WTC11 (cell line): ENCODE results near the gene TMEFF1. TPM values are rescaled to one million over a fixed set of nuclear protein-coding genes. Genes with fewer than 3 reads are reported as not detected.

Experiments
- ATAC-seq: fragments of 200-7000 bp; cut with Tn5 transposase; 2 replicates; pipeline ENCODE4 v1.10.0; 2021; ENCODE audit warnings: mild to moderate bottlenecking, moderate library complexity
- CTCF ChIA-PET: fragments of 300-600 bp; sonication (Branson Sonifier 250); formaldehyde crosslinking; loops from one replicate; lab custom pipeline; 2021; ENCODE audit warnings: antibody characterized with exemption; lab: Charles Lee
- POLR2A ChIA-PET: fragments of 350-600 bp; sonication (Branson Sonifier 250); formaldehyde crosslinking; loops from one replicate; lab custom pipeline; 2021; ENCODE audit warnings: antibody characterized with exemption; lab: Charles Lee
- DNase-seq: peaks from one replicate; pipeline ENCODE4 v3.0.0; 2021; ENCODE audit warnings: low spot score
- H3K27ac Mint-ChIP-seq: 2 replicates; pipeline ENCODE4 v1.8.0; 2021; ENCODE audit warnings: mixed read lengths
- H3K27me3 Mint-ChIP-seq: 2 replicates; pipeline ENCODE4 v1.8.0; 2021; ENCODE audit warnings: low read depth, mild to moderate bottlenecking, moderate library complexity, mixed read lengths
- H3K36me3 Mint-ChIP-seq: 2 replicates; pipeline ENCODE4 v1.8.0; 2021; ENCODE audit warnings: mixed read lengths
- H3K4me1 Mint-ChIP-seq: 2 replicates; pipeline ENCODE4 v1.8.0; 2022; ENCODE audit warnings: mixed read lengths
- H3K4me3 Mint-ChIP-seq: 2 replicates; pipeline ENCODE4 v1.8.0; 2021; ENCODE audit warnings: mild to moderate bottlenecking, moderate library complexity, mixed read lengths
- H3K9me3 Mint-ChIP-seq: 2 replicates; pipeline ENCODE4 v1.8.0; 2021; ENCODE audit warnings: mixed read lengths
- EMX1 ChIP-seq: fragments of 250-450 bp; sonication (Bioruptor Pico); IDR thresholded peaks from 2 replicates; pipeline ENCODE4 v1.8.0; 2021; ENCODE audit warnings: mild to moderate bottlenecking
- ETV6 ChIP-seq: sonication (generic); formaldehyde crosslinking; IDR thresholded peaks from 2 replicates; pipeline ENCODE4 v1.8.1; 2022; ENCODE audit warnings: mild to moderate bottlenecking, missing genetic modification reagents
- FOXK1 ChIP-seq: sonication (generic); formaldehyde crosslinking; IDR thresholded peaks from 2 replicates; pipeline ENCODE4 v1.8.0; 2022; ENCODE audit warnings: mild to moderate bottlenecking, moderate library complexity, missing genetic modification reagents
- GRHL2 ChIP-seq: fragments of 250-450 bp; sonication (Bioruptor Pico); IDR thresholded peaks from 2 replicates; pipeline ENCODE4 v1.8.0; 2022; ENCODE audit warnings: mild to moderate bottlenecking, moderate library complexity; ENCODE audit not compliant: insufficient replicate concordance, severe bottlenecking
- JUN ChIP-seq: sonication (generic); formaldehyde crosslinking; IDR thresholded peaks from 2 replicates; pipeline ENCODE4 v1.8.0; 2023; ENCODE audit warnings: mild to moderate bottlenecking, missing genetic modification reagents
- KAT7 ChIP-seq: sonication (generic); formaldehyde crosslinking; IDR thresholded peaks from 2 replicates; pipeline ENCODE4 v1.8.1; 2023; ENCODE audit warnings: missing genetic modification reagents, mild to moderate bottlenecking, borderline replicate concordance
- MYBL2 ChIP-seq: sonication (generic); formaldehyde crosslinking; IDR thresholded peaks from 2 replicates; pipeline ENCODE4 v1.8.1; 2023; ENCODE audit warnings: mild to moderate bottlenecking, moderate library complexity, missing genetic modification reagents
- NR1H2 ChIP-seq: sonication (generic); formaldehyde crosslinking; IDR thresholded peaks from 2 replicates; pipeline ENCODE4 v1.9.0; 2021; ENCODE audit warnings: mild to moderate bottlenecking, moderate library complexity, missing genetic modification reagents
- NR2C2 ChIP-seq: sonication (generic); formaldehyde crosslinking; IDR thresholded peaks from 2 replicates; pipeline ENCODE4 v1.8.0; 2022; ENCODE audit warnings: mild to moderate bottlenecking, missing genetic modification reagents
- RORB ChIP-seq: fragments of 250-450 bp; sonication (Bioruptor Pico); IDR thresholded peaks from 2 replicates; pipeline ENCODE4 v1.9.0; 2021; ENCODE audit warnings: mild to moderate bottlenecking
- SMAD3 ChIP-seq: sonication (generic); formaldehyde crosslinking; IDR thresholded peaks from 2 replicates; pipeline ENCODE4 v1.8.0; 2022; ENCODE audit warnings: missing genetic modification reagents, mild to moderate bottlenecking, borderline replicate concordance
- ZBTB21 ChIP-seq: sonication (generic); formaldehyde crosslinking; IDR thresholded peaks from 2 replicates; pipeline ENCODE4 v1.8.1; 2023; ENCODE audit warnings: mild to moderate bottlenecking, missing genetic modification reagents, borderline replicate concordance
- total RNA-seq: library from RNA; stranded (reverse); gene quantifications from 3 replicates; pipeline ENCODE4 v1.2.3, GENCODE V29; 2021
- TF ChIP-seq, protein P1 (sequence below): sonication (generic); formaldehyde crosslinking; IDR thresholded peaks from 2 replicates; pipeline ENCODE4 v1.8.1; 2022; ENCODE audit warnings: mild to moderate bottlenecking, moderate library complexity, missing genetic modification reagents
- TF ChIP-seq, protein P2 (sequence below): sonication (generic); formaldehyde crosslinking; IDR thresholded peaks from 2 replicates; pipeline ENCODE4 v1.8.0; 2023; ENCODE audit warnings: missing genetic modification reagents
- TF ChIP-seq, protein P3 (sequence below): sonication (generic); formaldehyde crosslinking; IDR thresholded peaks from 2 replicates; pipeline ENCODE4 v1.8.1; 2023; ENCODE audit warnings: mild to moderate bottlenecking, missing genetic modification reagents
- TF ChIP-seq, protein P4 (sequence below): fragments of 250-450 bp; sonication (Bioruptor Pico); IDR thresholded peaks from 2 replicates; pipeline ENCODE4 v1.8.0; 2021; ENCODE audit warnings: mild to moderate bottlenecking
- TF ChIP-seq, protein P5 (sequence below): fragments of 250-450 bp; sonication (Bioruptor Pico); conservative IDR thresholded peaks from 2 replicates; pipeline ENCODE4 v1.9.0; 2021; ENCODE audit warnings: mild to moderate bottlenecking
- TF ChIP-seq, protein P6 (sequence below): fragments of 250-450 bp; sonication (Bioruptor Pico); IDR thresholded peaks from 2 replicates; pipeline ENCODE4 v1.9.0; 2021; ENCODE audit warnings: mild to moderate bottlenecking, borderline replicate concordance

TMEFF1 gene
- total RNA-seq, 1 experiment from 2014 or later: 62.7 TPM

DNA sequence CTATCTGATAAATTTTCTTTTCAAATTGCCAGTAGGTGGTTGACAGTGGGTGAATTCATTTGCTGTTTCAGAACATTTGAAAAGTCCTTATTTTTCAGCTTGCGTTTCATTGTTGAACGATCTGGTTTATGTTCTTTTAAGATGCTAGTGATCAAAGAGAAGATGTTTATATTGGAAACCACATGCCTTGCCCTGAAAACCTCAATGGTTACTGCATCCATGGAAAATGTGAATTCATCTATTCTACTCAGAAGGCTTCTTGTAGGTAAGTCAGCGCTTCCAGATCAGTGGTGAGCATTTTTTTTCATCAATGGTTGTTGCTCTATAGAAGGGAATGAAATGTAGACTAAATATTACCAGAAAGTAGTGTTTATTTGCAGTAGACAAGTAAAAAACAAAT lies 88.3 kb downstream of the TMEFF1 start:
- TF ChIP-seq NR1H2 (no peak), SMAD3 (no peak), MYBL2 (no peak), EMX1 (CRISPR knock-in tag) (no peak), GRHL2 (CRISPR knock-in tag) (no peak), RORB (no peak), JUN (CRISPR knock-in tag) (no peak), NR2C2 (CRISPR knock-in tag) (no peak), KAT7 (CRISPR knock-in tag) (no peak)
- TF ChIP-seq, protein P1, sequence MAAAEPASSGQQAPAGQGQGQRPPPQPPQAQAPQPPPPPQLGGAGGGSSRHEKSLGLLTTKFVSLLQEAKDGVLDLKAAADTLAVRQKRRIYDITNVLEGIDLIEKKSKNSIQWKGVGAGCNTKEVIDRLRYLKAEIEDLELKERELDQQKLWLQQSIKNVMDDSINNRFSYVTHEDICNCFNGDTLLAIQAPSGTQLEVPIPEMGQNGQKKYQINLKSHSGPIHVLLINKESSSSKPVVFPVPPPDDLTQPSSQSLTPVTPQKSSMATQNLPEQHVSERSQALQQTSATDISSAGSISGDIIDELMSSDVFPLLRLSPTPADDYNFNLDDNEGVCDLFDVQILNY: no peak
- TF ChIP-seq, protein P2, sequence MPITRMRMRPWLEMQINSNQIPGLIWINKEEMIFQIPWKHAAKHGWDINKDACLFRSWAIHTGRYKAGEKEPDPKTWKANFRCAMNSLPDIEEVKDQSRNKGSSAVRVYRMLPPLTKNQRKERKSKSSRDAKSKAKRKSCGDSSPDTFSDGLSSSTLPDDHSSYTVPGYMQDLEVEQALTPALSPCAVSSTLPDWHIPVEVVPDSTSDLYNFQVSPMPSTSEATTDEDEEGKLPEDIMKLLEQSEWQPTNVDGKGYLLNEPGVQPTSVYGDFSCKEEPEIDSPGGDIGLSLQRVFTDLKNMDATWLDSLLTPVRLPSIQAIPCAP (CRISPR knock-in tag): no peak
- TF ChIP-seq, protein P3, sequence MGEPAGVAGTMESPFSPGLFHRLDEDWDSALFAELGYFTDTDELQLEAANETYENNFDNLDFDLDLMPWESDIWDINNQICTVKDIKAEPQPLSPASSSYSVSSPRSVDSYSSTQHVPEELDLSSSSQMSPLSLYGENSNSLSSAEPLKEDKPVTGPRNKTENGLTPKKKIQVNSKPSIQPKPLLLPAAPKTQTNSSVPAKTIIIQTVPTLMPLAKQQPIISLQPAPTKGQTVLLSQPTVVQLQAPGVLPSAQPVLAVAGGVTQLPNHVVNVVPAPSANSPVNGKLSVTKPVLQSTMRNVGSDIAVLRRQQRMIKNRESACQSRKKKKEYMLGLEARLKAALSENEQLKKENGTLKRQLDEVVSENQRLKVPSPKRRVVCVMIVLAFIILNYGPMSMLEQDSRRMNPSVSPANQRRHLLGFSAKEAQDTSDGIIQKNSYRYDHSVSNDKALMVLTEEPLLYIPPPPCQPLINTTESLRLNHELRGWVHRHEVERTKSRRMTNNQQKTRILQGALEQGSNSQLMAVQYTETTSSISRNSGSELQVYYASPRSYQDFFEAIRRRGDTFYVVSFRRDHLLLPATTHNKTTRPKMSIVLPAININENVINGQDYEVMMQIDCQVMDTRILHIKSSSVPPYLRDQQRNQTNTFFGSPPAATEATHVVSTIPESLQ: no peak
- TF ChIP-seq, protein P4, sequence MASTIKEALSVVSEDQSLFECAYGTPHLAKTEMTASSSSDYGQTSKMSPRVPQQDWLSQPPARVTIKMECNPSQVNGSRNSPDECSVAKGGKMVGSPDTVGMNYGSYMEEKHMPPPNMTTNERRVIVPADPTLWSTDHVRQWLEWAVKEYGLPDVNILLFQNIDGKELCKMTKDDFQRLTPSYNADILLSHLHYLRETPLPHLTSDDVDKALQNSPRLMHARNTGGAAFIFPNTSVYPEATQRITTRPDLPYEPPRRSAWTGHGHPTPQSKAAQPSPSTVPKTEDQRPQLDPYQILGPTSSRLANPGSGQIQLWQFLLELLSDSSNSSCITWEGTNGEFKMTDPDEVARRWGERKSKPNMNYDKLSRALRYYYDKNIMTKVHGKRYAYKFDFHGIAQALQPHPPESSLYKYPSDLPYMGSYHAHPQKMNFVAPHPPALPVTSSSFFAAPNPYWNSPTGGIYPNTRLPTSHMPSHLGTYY (CRISPR knock-in tag): no peak
- TF ChIP-seq, protein P5, sequence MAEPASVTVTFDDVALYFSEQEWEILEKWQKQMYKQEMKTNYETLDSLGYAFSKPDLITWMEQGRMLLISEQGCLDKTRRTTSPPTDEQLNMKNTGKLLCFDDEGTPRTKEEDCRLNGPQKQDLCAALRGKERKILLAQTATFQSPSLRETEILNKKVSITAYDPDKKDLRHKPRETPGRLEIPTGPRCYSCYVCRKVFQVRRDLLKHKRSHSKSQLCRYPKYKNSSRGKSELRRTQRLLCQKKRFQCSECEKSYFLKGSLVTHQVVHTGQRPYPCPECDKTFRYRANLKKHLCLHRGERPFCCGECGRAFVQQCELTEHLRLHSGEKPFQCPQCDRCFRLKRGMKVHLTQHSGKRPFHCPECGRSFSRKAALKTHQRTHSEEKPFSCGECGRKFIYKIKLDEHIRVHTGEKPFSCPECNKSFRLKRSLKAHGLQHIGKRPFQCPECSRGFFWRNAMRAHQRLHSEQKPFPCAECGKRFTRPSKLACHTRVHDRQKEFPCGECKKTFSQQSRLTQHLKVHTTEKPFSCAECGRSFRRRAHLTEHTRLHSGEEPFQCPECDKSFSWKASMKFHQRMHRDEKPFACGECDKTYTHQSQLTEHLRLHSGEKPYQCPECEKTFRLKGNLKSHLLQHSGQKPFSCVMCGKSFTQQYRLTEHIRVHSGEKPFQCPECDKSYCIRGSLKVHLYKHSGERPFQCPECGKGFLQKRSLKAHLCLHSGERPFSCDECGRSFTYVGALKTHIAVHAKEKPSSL (CRISPR knock-in tag): no peak
- Mint-ChIP-seq H3K4me1 (no peaks in the 10 kb centered on the region), H3K27ac (no peak overlapping the region), H3K9me3 (no peaks in the 10 kb centered on the region), H3K4me3 (no peak overlapping the region), H3K36me3 (peaks cover 19% of the 10 kb centered on the region), H3K27me3 (no peaks in the 10 kb centered on the region)
- no peak for ATAC-seq
- ChIA-PET CTCF (no interaction called here), POLR2A (no interaction called here)
- no peak for DNase-seq

DNA sequence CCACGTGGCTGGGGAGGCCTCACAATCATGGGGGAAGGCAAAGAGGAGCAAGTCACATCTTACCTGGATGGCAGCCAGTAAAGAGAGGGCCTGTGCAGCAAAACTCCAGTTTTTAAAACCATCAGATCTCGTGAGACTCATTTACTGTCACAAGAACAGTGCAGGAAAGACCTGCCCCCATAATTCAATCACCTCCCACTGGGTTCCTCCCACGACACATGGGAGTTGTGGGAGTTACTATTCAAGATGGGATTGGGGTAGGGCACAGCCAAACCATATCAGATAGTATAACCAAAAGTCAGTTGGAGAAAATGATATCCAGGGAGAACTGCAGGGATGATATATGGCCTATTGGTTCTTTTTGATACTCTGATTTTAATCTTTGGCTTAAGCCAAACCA lies 94.9 kb downstream of the TMEFF1 start:
- TF ChIP-seq, protein P6, sequence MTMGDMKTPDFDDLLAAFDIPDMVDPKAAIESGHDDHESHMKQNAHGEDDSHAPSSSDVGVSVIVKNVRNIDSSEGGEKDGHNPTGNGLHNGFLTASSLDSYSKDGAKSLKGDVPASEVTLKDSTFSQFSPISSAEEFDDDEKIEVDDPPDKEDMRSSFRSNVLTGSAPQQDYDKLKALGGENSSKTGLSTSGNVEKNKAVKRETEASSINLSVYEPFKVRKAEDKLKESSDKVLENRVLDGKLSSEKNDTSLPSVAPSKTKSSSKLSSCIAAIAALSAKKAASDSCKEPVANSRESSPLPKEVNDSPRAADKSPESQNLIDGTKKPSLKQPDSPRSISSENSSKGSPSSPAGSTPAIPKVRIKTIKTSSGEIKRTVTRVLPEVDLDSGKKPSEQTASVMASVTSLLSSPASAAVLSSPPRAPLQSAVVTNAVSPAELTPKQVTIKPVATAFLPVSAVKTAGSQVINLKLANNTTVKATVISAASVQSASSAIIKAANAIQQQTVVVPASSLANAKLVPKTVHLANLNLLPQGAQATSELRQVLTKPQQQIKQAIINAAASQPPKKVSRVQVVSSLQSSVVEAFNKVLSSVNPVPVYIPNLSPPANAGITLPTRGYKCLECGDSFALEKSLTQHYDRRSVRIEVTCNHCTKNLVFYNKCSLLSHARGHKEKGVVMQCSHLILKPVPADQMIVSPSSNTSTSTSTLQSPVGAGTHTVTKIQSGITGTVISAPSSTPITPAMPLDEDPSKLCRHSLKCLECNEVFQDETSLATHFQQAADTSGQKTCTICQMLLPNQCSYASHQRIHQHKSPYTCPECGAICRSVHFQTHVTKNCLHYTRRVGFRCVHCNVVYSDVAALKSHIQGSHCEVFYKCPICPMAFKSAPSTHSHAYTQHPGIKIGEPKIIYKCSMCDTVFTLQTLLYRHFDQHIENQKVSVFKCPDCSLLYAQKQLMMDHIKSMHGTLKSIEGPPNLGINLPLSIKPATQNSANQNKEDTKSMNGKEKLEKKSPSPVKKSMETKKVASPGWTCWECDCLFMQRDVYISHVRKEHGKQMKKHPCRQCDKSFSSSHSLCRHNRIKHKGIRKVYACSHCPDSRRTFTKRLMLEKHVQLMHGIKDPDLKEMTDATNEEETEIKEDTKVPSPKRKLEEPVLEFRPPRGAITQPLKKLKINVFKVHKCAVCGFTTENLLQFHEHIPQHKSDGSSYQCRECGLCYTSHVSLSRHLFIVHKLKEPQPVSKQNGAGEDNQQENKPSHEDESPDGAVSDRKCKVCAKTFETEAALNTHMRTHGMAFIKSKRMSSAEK (CRISPR knock-in tag): no peak
- TF ChIP-seq ETV6 (CRISPR knock-in tag) (no peak), ZBTB21 (CRISPR knock-in tag) (no peak), FOXK1 (CRISPR knock-in tag) (no peak), MYBL2 (no peak)
- DNase-seq (no peak), ATAC-seq (no peak)
- ChIA-PET POLR2A (no interaction called here), CTCF (no interaction called here)
- no peaks in the 10 kb centered on the region for H3K27me3 Mint-ChIP-seq
- H3K9me3 Mint-ChIP-seq: peaks cover 3% of the 10 kb centered on the region; the same call in 1 of the 2 replicates
- no peak overlapping the region for H3K27ac Mint-ChIP-seq
- H3K4me1 Mint-ChIP-seq: no peaks in the 10 kb centered on the region
- no peak overlapping the region for H3K4me3 Mint-ChIP-seq
- peaks cover 22% of the 10 kb centered on the region for H3K36me3 Mint-ChIP-seq
